Measurements from ENCODE around the gene PITPNB.

- TF ChIP-seq TAF1 (IDR thresholded peaks at IDR 0.05; ENCODE audit: borderline replicate concordance, low read depth, low read length) = no peak
- TF ChIP-seq POLR2A (IDR thresholded peaks at IDR 0.05; ENCODE audit: low read depth, low read length) = no peak
Observed at GRCh38 chr22:27820896-27821866, 97.9 kb downstream of the PITPNB start.
